Measurements from ENCODE around the gene FOXJ2.

- TF ChIP-seq CTCF (conservative IDR thresholded peaks at IDR 0.05 in 1 of 2, IDR thresholded peaks at IDR 0.05 in 1 of 2; ENCODE audit: low read depth in 1 of 2, low read length in 2 of 2) (no peak), EZH2 (IDR thresholded peaks at IDR 0.05; ENCODE audit: low read length, missing control alignments) (no peak)
Measured at GRCh38 chr12:8028267-8028666, 4.2 kb upstream of the FOXJ2 start.

Data from fibroblast of lung (primary cell).